ENCODE results near the gene UGT1A8. TPM values are rescaled to one million over a fixed set of nuclear protein-coding genes. Genes with fewer than 3 reads are reported as not detected.

Gene UGT1A8
- total RNA-seq = not detected in 2 replicates

GRCh38 chr2:233617476-233617875 is at the start of gene UGT1A8:
TSS of gene UGT1A8 (plus strand) at chr2:233617633. CDS start at chr2:233617708, 75 bp downstream.

GRCh38 chr2:233636306-233636705 is 18.9 kb downstream of the UGT1A8 start, which contains the start of gene UGT1A10:
TSS of gene UGT1A10 (plus strand) at chr2:233636448. CDS start at chr2:233636523, 75 bp downstream.

GRCh38 chr2:233671290-233672161 is 54.1 kb downstream of the UGT1A8 start, which contains the start of gene UGT1A9:
TSS of gene UGT1A9 (plus strand) at chr2:233671898. CDS start at chr2:233671935, 37 bp downstream.

GRCh38 chr2:233681521-233682099 is 64.2 kb downstream of the UGT1A8 start, which contains the start of gene UGT1A7:
TSS of gene UGT1A7 (plus strand) at chr2:233681901. CDS start at chr2:233681938, 37 bp downstream.

GRCh38 chr2:233692648-233693047 is 75.2 kb downstream of the UGT1A8 start, which contains the start of gene UGT1A6:
TSS of gene UGT1A6 (plus strand) at chr2:233692890. CDS start at chr2:233693005, 115 bp downstream.

GRCh38 chr2:233712611-233713261 is 95.3 kb downstream of the UGT1A8 start, which contains the start of gene UGT1A5:
TSS of gene UGT1A5 (plus strand) at chr2:233712907. CDS start at chr2:233712992, 85 bp downstream.

GRCh38 chr2:233718552-233718951 is 101.1 kb downstream of the UGT1A8 start, which contains the start of gene UGT1A4:
TSS of gene UGT1A4 (plus strand) at chr2:233718736. CDS start at chr2:233718821, 85 bp downstream.

GRCh38 chr2:233728723-233729301 is 111.4 kb downstream of the UGT1A8 start, which contains the start of gene UGT1A3:
TSS of gene UGT1A3 (plus strand) at chr2:233729042. CDS start at chr2:233729127, 85 bp downstream.

GRCh38 chr2:233760043-233760442 is 142.6 kb downstream of the UGT1A8 start, which contains the start of gene UGT1A1:
TSS of gene UGT1A1 (plus strand) at chr2:233760270. CDS start at chr2:233760288, 18 bp downstream.

GRCh38 chr2:233778030-233778429 is 160.6 kb downstream of the UGT1A8 start, which contains the start of gene MROH2A:
TSS of gene MROH2A (plus strand) at chr2:233778330. CDS start at chr2:233779359, 1,029 bp downstream.

Other genes starting within 250 kb of the UGT1A8 start
- gene USP40, start 50.9 kb upstream of the UGT1A8 start, total RNA-seq = 22.4 and 24.6 TPM in 2 replicates
- not detected in 2 replicates for gene UGT1A10, start 18.8 kb downstream of the UGT1A8 start, total RNA-seq
- gene UGT1A9, start 54.3 kb downstream of the UGT1A8 start, total RNA-seq = not detected in 2 replicates
- gene UGT1A7, start 64.3 kb downstream of the UGT1A8 start, total RNA-seq = 0.13 TPM in 1 of 2 replicates, not detected in the other
- gene UGT1A6, start 75.3 kb downstream of the UGT1A8 start, total RNA-seq = not detected in 2 replicates
- not detected in 2 replicates for gene UGT1A5, start 95.3 kb downstream of the UGT1A8 start, total RNA-seq
- gene UGT1A4, start 101.1 kb downstream of the UGT1A8 start, total RNA-seq = not detected in 2 replicates
- gene UGT1A3, start 111.4 kb downstream of the UGT1A8 start, total RNA-seq = not detected in 2 replicates
- gene UGT1A1, start 142.6 kb downstream of the UGT1A8 start, total RNA-seq = not detected in 2 replicates
- gene MROH2A, start 160.7 kb downstream of the UGT1A8 start, total RNA-seq = not detected in 2 replicates
- 8.4 and 22.4 TPM in 2 replicates for gene HJURP, start 236.9 kb downstream of the UGT1A8 start, total RNA-seq

Data from epithelial cell of alveolus of lung (primary cell).